LNCaP clone FGC (cell line): ENCODE measurements around the gene LAMP5.

Source experiments
- DNase-seq: peaks from one replicate; pipeline ENCODE4 v3.0.0-alpha.2; 2011; ENCODE audit warnings: low read depth
- H3K4me3 ChIP-seq: 2 replicates; pipeline ENCODE4 v1.5.1; 2011; ENCODE audit warnings: mild to moderate bottlenecking, low read depth, low read length, control low read depth
- CTCF ChIP-seq: IDR thresholded peaks from 2 replicates; pipeline ENCODE4 v1.5.1; 2012; ENCODE audit warnings: mild to moderate bottlenecking; ENCODE audit not compliant: control insufficient read depth, insufficient read depth; ENCODE audit errors: extremely low read depth

LAMP5 gene

GRCh38 chr20:9576695-9577094 lies 62.3 kb downstream of the LAMP5 start:
- no peak for DNase-seq
- H3K4me3 ChIP-seq = no peak overlapping the region
- no peak for TF ChIP-seq CTCF

- TF ChIP-seq CTCF = no peak
- no peak overlapping the region for H3K4me3 ChIP-seq
- DNase-seq = no peak
Observed at GRCh38 chr20:9577397-9577796, 63.0 kb downstream of the LAMP5 start.

GRCh38 chr20:9578594-9578993 lies 64.2 kb downstream of the LAMP5 start:
- TF ChIP-seq CTCF = no peak
- H3K4me3 ChIP-seq = no peak overlapping the region
- DNase-seq = no peak
